NCI-H2107 treated with DMSO at 0.1 percent for 48 hours (cell line): ENCODE results near the gene GMPR.
A peak's percentile ranks its signal among the peaks of the same experiment; 100 is the strongest.

Experiments
- DNase-seq: peaks from one replicate; lab custom pipeline; 2025; ENCODE audit not compliant: unreplicated experiment; lab: John Stamatoyannopoulos, UW

Gene GMPR

GRCh38 chr6:16238057-16238962 is at the start of gene GMPR:
Gene GMPR, plus strand, starts transcription at chr6:16238587. Its CDS starts 107 bp downstream, at chr6:16238694.
- no peak for DNase-seq

DNA sequence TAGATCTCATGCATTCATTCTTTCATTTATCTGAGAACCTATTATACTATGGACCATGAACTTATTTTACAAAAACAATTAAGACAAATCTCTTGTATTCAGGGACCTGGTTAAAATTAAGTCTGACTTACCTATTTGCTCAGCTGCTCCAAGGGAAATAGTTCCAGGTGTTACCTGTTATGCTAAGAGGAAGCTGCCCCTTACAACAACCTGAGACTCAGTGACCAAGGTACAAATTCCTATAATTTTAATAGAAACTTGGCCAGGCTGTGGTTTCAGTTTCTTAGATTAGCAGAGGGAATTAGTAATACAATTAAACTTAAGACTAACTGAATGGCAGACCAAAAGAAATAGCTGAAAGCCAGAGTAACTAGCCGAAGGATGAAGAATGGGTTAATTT is 48.2 kb upstream of the GMPR start:
- no peak for DNase-seq

DNA sequence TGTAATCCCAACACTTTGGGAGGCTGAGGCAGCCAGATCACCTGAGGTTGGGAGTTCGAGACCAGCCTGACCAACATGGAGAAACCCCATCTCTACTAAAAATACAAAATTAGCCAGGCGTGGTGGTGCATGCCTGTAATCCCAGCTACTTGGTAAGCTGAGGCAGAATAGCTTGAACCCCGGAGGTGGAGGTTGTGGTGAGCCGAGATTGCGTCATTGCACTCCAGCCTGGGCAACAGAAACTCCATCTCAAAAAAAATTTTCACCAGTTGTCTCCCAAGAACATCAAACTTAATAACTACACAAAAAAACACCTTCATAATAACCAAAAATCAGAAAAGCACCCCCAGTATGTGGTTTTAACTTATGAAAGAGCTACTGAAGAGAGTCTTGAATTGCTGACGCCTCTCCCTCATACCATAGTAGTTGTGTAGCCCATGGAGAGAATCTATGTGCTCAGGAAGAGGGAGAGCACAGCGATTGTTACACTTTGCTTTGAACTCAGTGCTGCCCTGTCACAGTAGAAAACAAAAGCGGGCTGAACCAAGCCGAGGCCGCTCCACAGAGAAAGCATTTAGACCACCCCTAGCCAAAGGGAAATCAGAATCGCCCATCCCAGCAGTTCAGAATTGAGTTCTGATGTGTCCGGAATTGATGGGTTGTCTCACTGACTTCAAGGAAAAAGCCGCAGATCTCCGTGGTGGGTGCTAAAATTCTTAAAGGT is 42.0 kb upstream of the GMPR start:
- no peak for DNase-seq

DNA sequence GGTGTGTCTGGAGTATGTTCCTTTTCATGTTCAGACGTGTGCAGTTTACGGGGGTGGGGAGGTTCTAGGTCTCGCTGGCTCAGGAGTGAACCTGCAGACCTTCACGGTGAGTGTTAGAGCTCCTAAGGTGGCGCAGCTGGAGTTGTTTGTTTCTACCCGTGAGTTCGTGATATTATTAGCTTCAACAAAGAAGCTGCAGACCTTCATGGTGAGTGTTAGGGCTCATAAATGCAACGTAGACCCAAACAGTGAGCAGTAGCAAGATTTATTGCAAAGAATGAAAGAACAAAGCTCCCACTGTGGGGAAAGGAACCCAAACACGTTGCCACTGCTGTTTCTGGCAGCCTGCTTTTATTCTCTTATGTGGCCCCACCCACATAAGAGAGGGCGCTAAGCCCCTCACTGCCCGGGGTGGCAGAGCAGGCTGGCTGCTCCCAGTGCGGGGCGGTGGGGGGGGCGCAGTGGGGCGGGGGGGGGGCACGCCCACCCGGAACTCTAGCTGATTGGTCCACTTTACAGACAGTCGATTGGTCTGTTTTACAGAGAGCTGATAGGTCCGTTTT is 41.3 kb upstream of the GMPR start:
- DNase-seq = no peak

DNA sequence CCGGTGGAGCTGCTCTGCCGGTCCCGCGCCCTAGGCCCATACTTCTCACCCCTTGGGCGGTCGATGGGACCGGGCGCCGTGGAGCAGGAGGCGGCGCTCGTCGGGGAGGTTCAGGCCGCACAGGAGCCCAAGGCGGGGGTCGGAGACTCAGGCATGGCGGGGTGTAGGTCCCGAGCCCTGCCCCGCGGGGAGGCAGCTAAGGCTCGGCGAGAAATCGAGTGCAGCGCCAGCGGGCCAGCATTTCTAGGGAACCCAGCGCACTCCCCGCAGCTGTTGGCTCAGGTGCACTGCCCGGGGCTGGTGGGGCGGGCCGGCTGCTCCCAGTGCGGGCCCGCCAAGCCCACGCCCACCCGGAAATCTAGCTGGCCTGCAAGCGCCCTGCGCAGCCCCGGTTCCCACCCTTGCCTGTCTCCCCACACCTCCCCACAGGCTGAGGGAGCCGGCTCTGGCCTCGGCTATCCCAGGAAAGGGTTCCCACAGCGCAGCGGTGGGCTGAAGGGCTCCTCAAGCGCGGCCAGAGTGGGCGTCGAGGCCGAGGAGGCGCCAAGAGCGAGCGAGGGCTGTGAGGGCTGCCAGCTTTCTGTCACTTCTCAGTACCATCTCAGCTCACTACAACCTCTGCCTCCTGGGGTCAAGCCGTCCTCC is 40.2 kb upstream of the GMPR start:
- DNase-seq = no peak

- DNase-seq = no peak
These were observed 38.6 kb upstream of the GMPR start for GRCh38 chr6:16199804-16200203.

GRCh38 chr6:16200321-16200883 is 38.0 kb upstream of the GMPR start:
- no peak for DNase-seq

GRCh38 chr6:16201706-16202105 is 36.7 kb upstream of the GMPR start:
- no peak for DNase-seq

GRCh38 chr6:16204653-16205376 is 33.6 kb upstream of the GMPR start:
- DNase-seq = no peak

GRCh38 chr6:16205377-16206144 is 32.8 kb upstream of the GMPR start:
- DNase-seq = no peak

GRCh38 chr6:16206595-16207037 is 31.8 kb upstream of the GMPR start:
- peak; percentile 33 for DNase-seq

GRCh38 chr6:16208989-16209388 is 29.4 kb upstream of the GMPR start:
- no peak for DNase-seq

GRCh38 chr6:16209539-16209938 is 28.8 kb upstream of the GMPR start:
- DNase-seq = no peak

DNA sequence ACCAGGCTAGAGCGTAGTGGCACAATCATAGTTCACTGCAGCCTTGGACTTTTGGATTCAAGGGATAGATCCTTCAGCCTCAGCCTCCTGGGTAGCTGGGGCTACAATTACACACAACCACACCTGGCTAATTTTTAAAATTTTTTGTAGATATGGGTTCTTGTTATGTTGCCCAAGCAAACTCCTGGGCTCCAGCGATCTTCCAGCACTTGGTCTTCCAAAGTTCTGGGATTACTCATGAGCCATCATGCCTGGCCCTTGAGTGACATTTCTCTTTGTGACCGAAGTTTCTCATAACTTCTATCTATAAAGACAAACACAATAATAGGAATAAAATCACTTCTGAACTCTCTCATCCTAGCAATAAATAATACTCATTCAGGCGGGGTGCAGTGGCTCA is 26.1 kb upstream of the GMPR start:
- DNase-seq = no peak

- DNase-seq = no peak
These were observed 21.8 kb upstream of the GMPR start for GRCh38 chr6:16216501-16217155.

GRCh38 chr6:16217156-16217721 is 21.1 kb upstream of the GMPR start:
- no peak for DNase-seq

DNA sequence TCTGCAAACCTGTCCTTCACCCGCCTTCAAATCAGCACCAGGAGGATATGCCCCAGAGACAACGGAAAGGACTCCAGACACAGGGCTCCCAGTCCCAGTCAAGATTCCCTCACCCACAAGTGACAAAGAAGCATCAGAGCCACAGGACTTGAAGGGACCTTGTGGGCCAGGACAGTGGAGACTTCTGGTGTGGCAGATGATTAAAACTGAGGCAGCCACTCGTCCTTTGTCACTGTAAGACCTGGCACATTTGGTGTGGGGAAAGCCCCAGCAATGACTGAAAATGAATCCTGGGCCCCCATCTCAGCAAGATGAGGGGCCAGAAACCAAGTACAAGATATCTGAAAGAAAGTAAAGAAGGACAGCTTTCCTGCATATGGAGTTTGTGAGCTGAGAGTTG is 15.6 kb upstream of the GMPR start:
- no peak for DNase-seq

GRCh38 chr6:16223362-16223761 is 15.0 kb upstream of the GMPR start:
- no peak for DNase-seq

- DNase-seq = no peak
These were observed 14.0 kb upstream of the GMPR start for GRCh38 chr6:16224409-16224808.
